ENCODE measurements around the gene EIF3J.
"Not testable (repeated sequence)": the region's sequence is repeated elsewhere in the genome, so short reads cannot be mapped to it uniquely, and the experiment has no call there.

Gene EIF3J

GRCh38 chr15:44529864-44530604 lies 6.9 kb upstream of the EIF3J start:
- TF ChIP-seq, protein P1, sequence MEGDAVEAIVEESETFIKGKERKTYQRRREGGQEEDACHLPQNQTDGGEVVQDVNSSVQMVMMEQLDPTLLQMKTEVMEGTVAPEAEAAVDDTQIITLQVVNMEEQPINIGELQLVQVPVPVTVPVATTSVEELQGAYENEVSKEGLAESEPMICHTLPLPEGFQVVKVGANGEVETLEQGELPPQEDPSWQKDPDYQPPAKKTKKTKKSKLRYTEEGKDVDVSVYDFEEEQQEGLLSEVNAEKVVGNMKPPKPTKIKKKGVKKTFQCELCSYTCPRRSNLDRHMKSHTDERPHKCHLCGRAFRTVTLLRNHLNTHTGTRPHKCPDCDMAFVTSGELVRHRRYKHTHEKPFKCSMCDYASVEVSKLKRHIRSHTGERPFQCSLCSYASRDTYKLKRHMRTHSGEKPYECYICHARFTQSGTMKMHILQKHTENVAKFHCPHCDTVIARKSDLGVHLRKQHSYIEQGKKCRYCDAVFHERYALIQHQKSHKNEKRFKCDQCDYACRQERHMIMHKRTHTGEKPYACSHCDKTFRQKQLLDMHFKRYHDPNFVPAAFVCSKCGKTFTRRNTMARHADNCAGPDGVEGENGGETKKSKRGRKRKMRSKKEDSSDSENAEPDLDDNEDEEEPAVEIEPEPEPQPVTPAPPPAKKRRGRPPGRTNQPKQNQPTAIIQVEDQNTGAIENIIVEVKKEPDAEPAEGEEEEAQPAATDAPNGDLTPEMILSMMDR (IDR thresholded peaks at IDR 0.05; ENCODE audit: insufficient read depth, low read length, missing control alignments): no peak
- ChIA-PET CTCF (interaction anchor here (1.0 kb wide), 1 partner anchor 658 kb away, joined by 3 read pairs; no protein-coding TSS in a partner anchor), POLR2A (no interaction called here)
- H3K4me3 ChIP-seq (ENCODE audit: low read depth, low read length): no peak overlapping the region
- no peak for DNase-seq (ENCODE audit: low read depth, low spot score)

- TF ChIP-seq, protein P1 (IDR thresholded peaks at IDR 0.05; ENCODE audit: insufficient read depth, low read length, missing control alignments): no peak
- DNase-seq (ENCODE audit: low read depth, low spot score): no peak
- POLR2A ChIA-PET: no interaction called here
- CTCF ChIA-PET: no interaction called here
- no peak overlapping the region for H3K4me3 ChIP-seq (ENCODE audit: low read depth, low read length)
Measured at GRCh38 chr15:44530653-44531052, 6.3 kb upstream of the EIF3J start.

- not testable (repeated sequence) for DNase-seq (ENCODE audit: low read depth, low spot score); H3K4me3 ChIP-seq (ENCODE audit: low read depth, low read length)
- ChIA-PET CTCF (interaction anchor here (1.0 kb wide), 1 partner anchor 33 kb away, joined by 3 read pairs; no protein-coding TSS in a partner anchor), POLR2A (interaction anchor here (0.7 kb wide), 1 partner anchor 10 kb away, joined by 4 read pairs; no protein-coding TSS in a partner anchor)
Measured at GRCh38 chr15:44532275-44532674, 4.7 kb upstream of the EIF3J start.

DNA sequence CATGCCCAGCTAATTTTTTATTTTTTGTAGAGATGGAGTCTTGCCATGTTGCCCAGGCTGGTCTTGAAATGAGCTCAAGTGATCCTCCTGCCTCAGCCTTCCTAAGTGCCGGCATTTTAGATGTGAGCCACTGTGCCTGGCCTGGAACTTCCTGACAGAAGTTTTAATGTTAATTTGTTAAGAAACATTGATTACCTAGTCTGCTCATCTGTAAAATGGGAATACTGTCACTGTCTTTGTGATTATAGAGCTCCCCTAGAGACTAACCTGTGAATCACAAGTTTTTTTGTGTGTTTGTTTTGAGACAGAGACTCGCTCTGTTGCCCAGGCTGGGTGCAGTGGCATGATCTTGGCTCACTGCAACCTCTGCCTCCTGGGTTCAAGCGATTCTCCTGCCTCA lies 4.3 kb upstream of the EIF3J start:
- CTCF ChIA-PET: interaction anchor here (1.0 kb wide), 1 partner anchor 33 kb away, joined by 3 read pairs; no protein-coding TSS in a partner anchor

GRCh38 chr15:44535092-44535491 lies 1.9 kb upstream of the EIF3J start:
- no peak overlapping the region for H3K4me3 ChIP-seq (ENCODE audit: low read depth, low read length)
- CTCF ChIA-PET: no interaction called here
- POLR2A ChIA-PET: no interaction called here
- TF ChIP-seq, protein P1 (IDR thresholded peaks at IDR 0.05; ENCODE audit: insufficient read depth, low read length, missing control alignments): no peak
- DNase-seq (ENCODE audit: low read depth, low spot score): no peak

More for the DNA sequence above, 4.3 kb upstream of the EIF3J start:
- POLR2A ChIA-PET: interaction anchor here (0.7 kb wide), 1 partner anchor 9 kb away, joined by 4 read pairs; no protein-coding TSS in a partner anchor
- no peak overlapping the region for H3K4me3 ChIP-seq (ENCODE audit: low read depth, low read length)
- no peak for DNase-seq (ENCODE audit: low read depth, low spot score)
- TF ChIP-seq, protein P1 (IDR thresholded peaks at IDR 0.05; ENCODE audit: insufficient read depth, low read length, missing control alignments): no peak

DNA sequence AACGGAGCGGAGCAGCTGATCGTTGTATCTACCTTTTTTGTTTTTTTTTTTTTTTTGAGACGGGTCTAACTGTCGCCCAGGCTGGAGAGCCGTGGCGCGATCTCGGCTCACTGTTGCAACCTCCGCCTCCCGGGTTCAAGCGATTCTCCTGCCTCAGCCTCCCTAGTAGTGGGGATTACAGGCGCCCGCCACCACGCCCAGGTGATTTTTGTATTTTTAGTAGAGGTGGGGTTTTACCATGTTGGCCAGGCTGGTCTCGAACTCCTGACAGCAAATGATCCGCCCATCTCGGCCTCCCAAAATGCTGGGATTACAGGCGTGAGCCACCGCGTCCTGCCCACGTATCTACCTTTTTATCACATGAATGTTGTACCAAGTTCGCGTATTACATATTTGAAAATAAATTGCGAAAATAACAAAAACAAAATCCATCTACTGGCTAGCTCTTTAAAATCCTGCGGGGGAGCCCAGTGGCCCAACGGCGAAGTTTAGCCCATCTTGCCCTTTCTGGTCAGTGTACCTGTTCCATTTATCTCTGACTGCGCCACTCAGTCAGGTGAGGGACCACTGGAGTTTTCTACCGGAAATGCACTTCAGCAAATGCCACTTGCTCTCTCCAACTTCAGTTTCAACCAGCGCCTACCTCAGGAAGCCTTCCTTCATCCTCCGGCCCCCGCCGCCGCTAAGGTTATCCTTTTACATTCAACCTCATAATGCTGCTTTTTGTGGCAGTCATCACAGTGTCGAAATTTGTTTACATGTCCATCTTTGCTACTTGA lies 1.2 kb upstream of the EIF3J start:
- ChIA-PET CTCF (interaction anchor here (3.0 kb wide), 1 partner anchor 11 kb away, joined by 15 read pairs; no protein-coding TSS in a partner anchor), POLR2A (interaction anchor here (1.5 kb wide), 1 partner anchor 248 kb away, joined by 6 read pairs; the partner anchor contains the start of gene GOLM2)
- peak overlapping the region; percentile 78 for H3K4me3 ChIP-seq (ENCODE audit: low read depth, low read length)
- TF ChIP-seq, protein P1 (IDR thresholded peaks at IDR 0.05; ENCODE audit: insufficient read depth, low read length, missing control alignments): no peak
- DNase-seq (ENCODE audit: low read depth, low spot score): no peak

Data from AG04449 (cell line).